Measurements from ENCODE around the gene ZNF362. TPM values are rescaled to one million over a fixed set of nuclear protein-coding genes. Genes with fewer than 3 reads are reported as not detected.

The ZNF362 gene
- total and polyA plus RNA-seq, 2 of the 13 experiments (the other 11 are each of a cell fraction or from before 2014, with no cell fraction given), result 8.3 to 14.2 TPM

GRCh38 chr1:33317354-33317753 lies 61.1 kb downstream of the ZNF362 start (continued):
- no peak for TF ChIP-seq ZNF556 (CRISPR knock-in tag; IDR thresholded peaks at IDR 0.05; ENCODE audit: borderline replicate concordance)
- no peak for TF ChIP-seq ETV5 (CRISPR knock-in tag; IDR thresholded peaks at IDR 0.05; ENCODE audit: borderline replicate concordance)
- no peak for TF ChIP-seq SUZ12 (IDR thresholded peaks at IDR 0.05; ENCODE audit: low read depth, low read length)
- TF ChIP-seq ZNF329 (CRISPR knock-in tag; IDR thresholded peaks at IDR 0.05; ENCODE audit: low read depth), result no peak
- no peak for TF ChIP-seq PITX1 (CRISPR knock-in tag; IDR thresholded peaks at IDR 0.05)
- TF ChIP-seq SCMH1 (CRISPR knock-in tag; IDR thresholded peaks at IDR 0.05; ENCODE audit: borderline replicate concordance), result no peak
- TF ChIP-seq GABPA (IDR thresholded peaks at IDR 0.05; ENCODE audit: low read depth, low read length), result no peak
- TF ChIP-seq GABPA (CRISPR knock-in tag; IDR thresholded peaks at IDR 0.05; ENCODE audit: low read depth), result no peak
- TF ChIP-seq ZBTB1 (CRISPR knock-in tag; IDR thresholded peaks at IDR 0.05; ENCODE audit: borderline replicate concordance), result no peak

GRCh38 chr1:33317946-33318345 lies 61.7 kb downstream of the ZNF362 start:
- TF ChIP-seq ZNF772 (CRISPR knock-in tag; IDR thresholded peaks at IDR 0.05) (no peak), ZNF207 (IDR thresholded peaks at IDR 0.05; ENCODE audit: borderline replicate concordance) (no peak), ZNF282 (IDR thresholded peaks at IDR 0.05; ENCODE audit: partially characterized antibody) (no peak), TRIM22 (IDR thresholded peaks at IDR 0.05) (no peak), ZBTB26 (CRISPR knock-in tag; IDR thresholded peaks at IDR 0.05; ENCODE audit: borderline replicate concordance) (no peak), ETS1 (CRISPR knock-in tag; IDR thresholded peaks at IDR 0.05) (no peak)
- no TSS peak for BruUV-seq (replicated peaks)

More at GRCh38 chr1:33317946-33318345, 61.7 kb downstream of the ZNF362 start:
- 47% methylated on average over 6 of the region's 6 CpGs for WGBS (ENCODE audit: low lambda C conversion rate)
- Histone ChIP-seq H3K36me3 (replicated peaks in 1 of 2; ENCODE audit: control insufficient read depth in 1 of 2, insufficient read depth in 2 of 2, low read length in 2 of 2) (peaks cover 1 to 2% of the 10 kb centered on the region in 2 experiments; a peak in 2 of 5 replicates), H3K4me1 (ENCODE audit: insufficient read depth, low read length) (peaks cover 9% of the 10 kb centered on the region), H4K20me1 (ENCODE audit: insufficient read depth, low read length) (0 out of 2 replicates have a peak, but pooled peaks cover 2% of the 10 kb centered on the region), H3K27me3 (ENCODE audit: control insufficient read depth in 1 of 2, insufficient read depth in 2 of 2, low read length in 2 of 2) (peaks cover 6 to 33% of the 10 kb centered on the region in 2 experiments; a peak in 4 of 5 replicates), H2AFZ (ENCODE audit: low read length) (no peak overlapping the region), H3K4me3 (replicated peaks in 1 of 3; ENCODE audit: insufficient read depth in 1 of 3, low read depth in 2 of 3, low read length in 3 of 3) (no peak overlapping the region), H3K9me3 (ENCODE audit: low read length) (no peaks in the 10 kb centered on the region), H3K79me2 (ENCODE audit: insufficient read depth, low read length) (no peaks in the 10 kb centered on the region), H3K27ac (ENCODE audit: extremely low read length, insufficient read depth, low read length) (no peak overlapping the region), H3K4me2 (ENCODE audit: low read depth, low read length) (no peak overlapping the region), H3K9ac (ENCODE audit: insufficient read depth, low read depth, low read length) (no peak overlapping the region)
- POLR2A ChIA-PET, result no interaction called here
- in situ Hi-C loops (cut with HindIII; ENCODE audit: extremely low pct_ligation_motif_present, low pct_unique_long_range_greater_than_20kb) (no loop called here), intact Hi-C loops (cut with micrococcal nuclease; ENCODE audit: unreplicated experiment) (no loop called here)
- no peak for ATAC-seq
- CTCF ChIA-PET (ENCODE audit: low intra/inter-chr PET ratio, low total read pairs), result no interaction called here
- DNase-seq (ENCODE audit: low spot score), result no peak
- no peak for FAIRE-seq

Measured in HepG2 (cell line).